Measurements from ENCODE around the gene LGALS7B. TPM values are rescaled to one million over a fixed set of nuclear protein-coding genes. Genes with fewer than 3 reads are reported as not detected.

LGALS7B gene
- total RNA-seq, 1 experiment from 2014 or later = 2.4 TPM

- Histone ChIP-seq H3K9ac (ENCODE audit: low read length) (no peak overlapping the region), H2AFZ (ENCODE audit: low read depth, low read length, poor library complexity, severe bottlenecking) (no peak overlapping the region), H3K27me3 (ENCODE audit: insufficient read depth, low read length) (no peaks in the 10 kb centered on the region), H4K20me1 (ENCODE audit: insufficient read depth) (no peaks in the 10 kb centered on the region), H3K4me2 (ENCODE audit: low read length) (no peak overlapping the region), H3K9me3 (ENCODE audit: control insufficient read depth in 1 of 2, insufficient read depth in 1 of 2, low read depth in 1 of 2, low read length in 2 of 2) (no peaks in the 10 kb centered on the region), H3K9me2 (ENCODE audit: insufficient read depth) (no peaks in the 10 kb centered on the region), H3K4me1 (ENCODE audit: control insufficient read depth in 1 of 2, insufficient read depth in 2 of 2, low read length in 2 of 2) (peaks cover 0 to 8% of the 10 kb centered on the region in 2 experiments; a peak in 2 of 4 replicates), H3K27ac (ENCODE audit: low read depth, low read length) (no peak overlapping the region), H3K4me3 (replicated peaks in 1 of 2; ENCODE audit: low read depth in 1 of 2, low read length in 2 of 2) (no peak overlapping the region), H3K36me3 (ENCODE audit: control insufficient read depth in 1 of 2, insufficient read depth in 2 of 2, low read length in 2 of 2) (no peaks in the 10 kb centered on the region), H3K79me2 (ENCODE audit: insufficient read depth, low read length) (no peaks in the 10 kb centered on the region)
- DNase-seq (ENCODE audit: low read depth, low spot score) (no peak), ATAC-seq (no peak)
- CTCF ChIA-PET = no interaction called here
- no peak for TF ChIP-seq EGR1 (IDR thresholded peaks at IDR 0.05; ENCODE audit: low read depth)
- no peak for TF ChIP-seq FOSL1 (IDR thresholded peaks at IDR 0.05; ENCODE audit: low read depth)
- TF ChIP-seq RAD21 (IDR thresholded peaks at IDR 0.05; ENCODE audit: low read depth) = no peak
- TF ChIP-seq CTCF (IDR thresholded peaks at IDR 0.05 in 2 of 3, conservative IDR thresholded peaks at IDR 0.05 in 1 of 3; ENCODE audit: borderline replicate concordance in 1 of 3, insufficient read depth in 1 of 3, low read depth in 2 of 3, low read length in 2 of 3) = no peak
- TF ChIP-seq EZH2phosphoT487 (IDR thresholded peaks at IDR 0.05; ENCODE audit: borderline replicate concordance) = no peak
- TF ChIP-seq SIN3A (IDR thresholded peaks at IDR 0.05; ENCODE audit: low read depth) = no peak
- TF ChIP-seq CEBPB (IDR thresholded peaks at IDR 0.05; ENCODE audit: low read depth) = no peak
- no peak for TF ChIP-seq ATF3 (IDR thresholded peaks at IDR 0.05)
- no peak for TF ChIP-seq REST (IDR thresholded peaks at IDR 0.05; ENCODE audit: low read depth)
- no peak for TF ChIP-seq YY1 (IDR thresholded peaks at IDR 0.05; ENCODE audit: extremely low read depth, insufficient replicate concordance, low read depth, low read length)
- no peak for TF ChIP-seq ZBTB33 (IDR thresholded peaks at IDR 0.05; ENCODE audit: extremely low read depth, insufficient replicate concordance, low read length)
- TF ChIP-seq JUND (IDR thresholded peaks at IDR 0.05) = no peak
- RAD21 ChIA-PET (ENCODE audit: low non-redundant PET in 1 of 2, low total read pairs in 2 of 2, uncharacterized antibody in 2 of 2, unreplicated experiment in 2 of 2) = no interaction called here
- BruUV-seq (replicated peaks) = no TSS peak
- intact Hi-C loops (cut with micrococcal nuclease) = no loop called here
- POLR2A ChIA-PET = no interaction called here
Measured at GRCh38 chr19:38803543-38803942, 14.5 kb downstream of the LGALS7B start.
